Adipocyte (in vitro differentiated cells): ENCODE data around the gene ZNF516.
A peak's percentile ranks its signal among the peaks of the same experiment; 100 is the strongest.

Source experiments
- DNase-seq: peaks from one replicate; pipeline ENCODE4 v3.0.0-alpha.2; 2015; ENCODE audit warnings: low read depth
- H3K27me3 ChIP-seq: replicated peaks from 2 replicates; pipeline ENCODE4 v1.7.0; 2013; ENCODE audit warnings: mild to moderate bottlenecking, low read length, moderate library complexity; ENCODE audit not compliant: control insufficient read depth, insufficient read depth
- H3K36me3 ChIP-seq: 2 replicates; pipeline ENCODE4 v1.7.0; 2013; ENCODE audit warnings: low read length, mild to moderate bottlenecking, moderate library complexity; ENCODE audit not compliant: control insufficient read depth, insufficient read depth, severe bottlenecking
- H3K4me1 ChIP-seq: 2 replicates; pipeline ENCODE4 v1.7.0; 2013; ENCODE audit warnings: mild to moderate bottlenecking, low read length, moderate library complexity; ENCODE audit not compliant: control insufficient read depth, insufficient read depth
- H3K4me3 ChIP-seq: 2 replicates; pipeline ENCODE4 v1.7.0; 2013; ENCODE audit warnings: mild to moderate bottlenecking, low read length, moderate library complexity
- H3K9ac ChIP-seq: 2 replicates; pipeline ENCODE4 v1.7.0; 2013; ENCODE audit warnings: mild to moderate bottlenecking, low read length, moderate library complexity
- H3K9me3 ChIP-seq: 2 replicates; pipeline ENCODE4 v1.7.0; 2013; ENCODE audit warnings: mild to moderate bottlenecking, low read length, moderate library complexity; ENCODE audit not compliant: control insufficient read depth

Gene ZNF516

DNA sequence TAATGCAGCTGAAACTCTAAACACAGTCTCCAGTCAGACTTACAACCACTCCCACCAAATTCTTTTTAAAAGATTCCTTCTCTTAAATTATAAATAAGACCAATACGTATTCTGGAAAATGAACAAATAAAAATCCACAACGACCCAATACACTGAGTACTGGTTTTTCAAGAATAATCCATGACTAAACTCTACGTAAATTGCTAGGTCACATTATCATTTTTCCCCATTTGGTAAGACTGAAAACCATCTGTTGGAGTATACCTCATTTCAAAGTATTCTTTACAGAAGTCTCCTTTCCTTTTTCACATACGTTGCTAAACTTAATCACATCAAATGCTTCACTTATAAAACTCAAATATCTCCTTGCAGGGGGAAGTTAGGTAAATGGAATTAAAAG is 6.0 kb downstream of the ZNF516 start:
- Histone ChIP-seq H3K9me3 (no peaks in the 10 kb centered on the region), H3K9ac (no peak overlapping the region), H3K4me3 (no peak overlapping the region), H3K4me1 (peaks cover 24% of the 10 kb centered on the region), H3K36me3 (no peaks in the 10 kb centered on the region), H3K27me3 (no peaks in the 10 kb centered on the region)
- no peak for DNase-seq

DNA sequence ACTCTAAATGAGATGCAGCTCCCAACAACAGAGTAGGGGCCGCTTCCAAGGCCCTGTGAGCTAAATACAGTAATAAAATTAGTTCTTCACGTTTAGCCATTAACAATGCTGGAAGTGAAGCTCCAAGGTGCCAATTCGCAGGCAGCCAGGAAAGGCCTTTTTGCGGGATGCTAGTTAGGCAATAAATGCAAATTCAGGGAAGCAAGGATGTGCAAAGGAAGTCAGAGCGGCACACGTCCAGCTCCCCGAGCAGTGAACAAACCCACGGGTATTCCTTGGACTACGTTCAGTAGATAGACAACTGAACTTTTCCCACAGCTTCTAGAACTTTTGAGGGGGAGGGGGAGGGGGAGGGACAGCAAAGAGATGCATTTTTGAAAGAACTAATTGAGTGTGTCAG is 6.9 kb downstream of the ZNF516 start:
- peaks cover 24% of the 10 kb centered on the region for H3K4me1 ChIP-seq
- no peak for DNase-seq

DNA sequence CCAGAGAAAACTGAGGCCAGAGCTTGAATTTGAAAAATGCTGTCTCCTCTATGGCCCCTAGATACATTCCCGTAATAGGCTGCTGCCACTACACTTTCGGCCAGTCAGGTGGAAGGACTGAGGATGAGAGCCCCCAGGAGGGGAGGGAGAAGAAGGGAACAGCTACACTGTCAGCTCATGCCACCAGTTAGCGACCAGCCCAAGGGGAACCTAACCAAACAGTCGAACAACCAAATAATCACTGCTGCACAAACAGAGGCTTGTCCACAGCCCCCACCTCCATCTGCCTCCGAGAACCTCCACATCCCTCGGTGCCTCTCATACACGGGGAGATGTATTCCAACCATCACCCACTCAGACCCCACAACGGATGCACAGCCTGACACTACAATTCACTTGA is 7.3 kb downstream of the ZNF516 start:
- Histone ChIP-seq H3K4me3 (no peak overlapping the region), H3K9me3 (no peaks in the 10 kb centered on the region), H3K4me1 (peaks cover 24% of the 10 kb centered on the region), H3K9ac (peak overlapping the region; percentile 2), H3K36me3 (no peaks in the 10 kb centered on the region), H3K27me3 (no peaks in the 10 kb centered on the region)
- no peak for DNase-seq

More for the DNA sequence above, 6.9 kb downstream of the ZNF516 start:
- Histone ChIP-seq H3K27me3 (no peaks in the 10 kb centered on the region), H3K4me3 (no peak overlapping the region), H3K9ac (peak overlapping the region; percentile 2), H3K36me3 (no peaks in the 10 kb centered on the region), H3K9me3 (no peaks in the 10 kb centered on the region)

DNA sequence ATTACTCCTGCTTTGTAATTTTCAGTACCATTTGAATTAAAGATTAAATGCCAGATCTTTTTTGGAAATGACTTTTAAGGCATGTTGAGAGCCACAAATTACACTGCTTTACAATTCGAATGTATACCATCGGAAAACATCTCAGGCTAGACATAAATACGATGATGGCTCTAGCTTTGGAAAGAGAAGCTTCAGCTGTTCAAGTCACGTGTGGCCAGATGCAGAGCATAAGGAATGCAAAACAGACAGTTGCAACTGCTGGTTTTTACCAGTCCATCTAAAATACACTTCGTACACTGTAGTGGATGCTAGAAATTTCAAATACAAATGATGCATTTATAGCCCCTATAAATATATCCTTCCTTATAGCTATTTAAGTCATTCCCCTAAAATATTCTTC is 8.0 kb downstream of the ZNF516 start:
- Histone ChIP-seq H3K36me3 (no peaks in the 10 kb centered on the region), H3K27me3 (no peaks in the 10 kb centered on the region), H3K9me3 (no peaks in the 10 kb centered on the region), H3K4me1 (peaks cover 24% of the 10 kb centered on the region), H3K4me3 (no peak overlapping the region), H3K9ac (no peak overlapping the region)
- no peak for DNase-seq

DNA sequence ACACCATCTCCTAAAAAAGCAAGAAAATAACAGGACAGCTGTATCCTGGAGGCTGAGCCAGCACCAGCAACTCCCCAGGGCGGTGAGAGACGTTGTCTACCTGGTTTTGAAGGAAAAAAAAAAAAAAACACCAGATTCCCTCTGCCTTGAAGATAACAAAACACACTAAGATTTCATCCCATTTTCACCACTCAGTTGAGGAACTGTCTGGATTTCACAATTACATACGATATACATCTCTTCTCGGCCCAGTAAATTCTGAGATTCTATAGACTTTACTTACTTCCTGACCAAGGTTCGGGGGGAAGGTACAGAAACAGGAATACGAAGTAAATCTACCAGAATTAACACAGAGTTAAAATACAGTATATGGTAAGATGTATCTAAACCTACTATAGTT is 8.5 kb downstream of the ZNF516 start:
- Histone ChIP-seq H3K27me3 (no peaks in the 10 kb centered on the region), H3K36me3 (no peaks in the 10 kb centered on the region), H3K9ac (no peak overlapping the region), H3K9me3 (no peaks in the 10 kb centered on the region), H3K4me1 (peaks cover 24% of the 10 kb centered on the region), H3K4me3 (no peak overlapping the region)
- no peak for DNase-seq

DNA sequence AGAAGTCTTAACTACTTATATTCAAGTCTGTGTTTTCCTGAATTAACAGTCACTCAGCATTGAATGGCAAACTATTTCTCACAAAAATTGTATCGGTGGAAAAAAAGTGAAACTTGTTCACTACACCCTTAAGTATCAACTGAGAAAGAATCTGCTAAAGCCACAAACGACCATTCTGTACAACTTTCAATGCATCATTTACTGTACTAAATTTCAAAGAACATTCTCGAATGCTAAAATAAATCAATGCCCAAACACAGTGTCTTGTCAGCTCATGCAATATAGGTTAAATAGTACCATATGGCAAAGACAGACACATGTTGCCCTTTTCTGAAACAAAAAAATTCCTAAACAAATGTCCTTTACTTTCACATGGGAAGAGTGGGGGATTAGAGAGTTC is 9.0 kb downstream of the ZNF516 start:
- Histone ChIP-seq H3K4me3 (no peak overlapping the region), H3K9ac (no peak overlapping the region), H3K4me1 (peaks cover 24% of the 10 kb centered on the region), H3K27me3 (no peaks in the 10 kb centered on the region), H3K9me3 (no peaks in the 10 kb centered on the region), H3K36me3 (no peaks in the 10 kb centered on the region)
- DNase-seq: no peak

DNA sequence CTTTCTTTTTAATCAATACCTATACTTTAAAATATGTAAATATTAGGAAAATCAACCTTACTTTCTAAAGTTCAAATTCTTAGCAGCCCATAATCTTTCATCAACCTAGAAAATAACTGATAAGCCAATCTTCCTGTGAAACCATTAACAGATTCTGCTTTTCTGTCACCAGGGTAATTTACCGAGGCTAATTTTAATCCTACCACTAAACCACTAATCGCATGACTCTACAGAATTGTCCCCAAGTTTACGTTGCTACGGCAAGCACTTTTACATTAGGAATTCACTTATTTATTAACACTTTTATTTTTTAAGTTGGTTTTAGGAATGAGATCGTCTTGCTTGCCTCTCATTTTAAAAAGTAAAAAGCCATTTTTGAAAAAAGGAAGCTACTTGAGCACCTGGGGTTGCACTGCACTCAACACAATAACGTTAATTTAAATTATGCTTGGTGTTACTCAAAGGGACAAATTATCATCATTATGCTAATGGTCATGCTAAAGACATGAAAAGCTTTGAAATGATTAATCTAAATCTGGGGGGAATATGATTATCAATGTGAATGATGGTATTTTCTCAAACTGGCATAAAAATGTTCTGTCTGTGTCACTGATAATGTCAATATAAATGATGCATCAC is 10.2 kb downstream of the ZNF516 start:
- Histone ChIP-seq H3K9me3 (no peaks in the 10 kb centered on the region), H3K27me3 (no peaks in the 10 kb centered on the region), H3K36me3 (no peaks in the 10 kb centered on the region), H3K4me1 (peaks cover 21% of the 10 kb centered on the region), H3K9ac (no peak overlapping the region), H3K4me3 (no peak overlapping the region)
- no peak for DNase-seq

DNA sequence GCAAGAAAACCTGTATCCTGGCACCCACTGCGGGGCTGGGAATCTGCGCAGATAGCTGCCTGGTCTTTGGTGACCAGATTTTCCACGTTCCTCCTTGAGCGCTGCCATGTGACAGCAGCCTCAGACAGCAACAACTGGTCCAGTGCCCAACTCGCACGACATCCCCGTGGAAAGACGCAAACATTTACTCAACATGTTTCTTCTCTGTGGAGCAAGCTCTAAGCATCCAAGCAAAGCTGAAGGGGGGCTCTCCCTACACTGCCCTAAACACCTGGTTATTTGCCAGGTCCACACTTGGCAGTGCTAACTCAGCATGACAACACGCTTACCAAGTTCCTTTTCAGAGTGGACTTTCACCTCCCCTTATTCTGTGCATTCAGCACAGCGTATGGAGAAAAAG is 11.3 kb downstream of the ZNF516 start:
- no peak overlapping the region for H3K4me3 ChIP-seq
- H3K9me3 ChIP-seq: no peaks in the 10 kb centered on the region
- DNase-seq: no peak
- H3K9ac ChIP-seq: no peak overlapping the region
- H3K36me3 ChIP-seq: no peaks in the 10 kb centered on the region
- no peaks in the 10 kb centered on the region for H3K27me3 ChIP-seq
- peaks cover 11% of the 10 kb centered on the region for H3K4me1 ChIP-seq

DNA sequence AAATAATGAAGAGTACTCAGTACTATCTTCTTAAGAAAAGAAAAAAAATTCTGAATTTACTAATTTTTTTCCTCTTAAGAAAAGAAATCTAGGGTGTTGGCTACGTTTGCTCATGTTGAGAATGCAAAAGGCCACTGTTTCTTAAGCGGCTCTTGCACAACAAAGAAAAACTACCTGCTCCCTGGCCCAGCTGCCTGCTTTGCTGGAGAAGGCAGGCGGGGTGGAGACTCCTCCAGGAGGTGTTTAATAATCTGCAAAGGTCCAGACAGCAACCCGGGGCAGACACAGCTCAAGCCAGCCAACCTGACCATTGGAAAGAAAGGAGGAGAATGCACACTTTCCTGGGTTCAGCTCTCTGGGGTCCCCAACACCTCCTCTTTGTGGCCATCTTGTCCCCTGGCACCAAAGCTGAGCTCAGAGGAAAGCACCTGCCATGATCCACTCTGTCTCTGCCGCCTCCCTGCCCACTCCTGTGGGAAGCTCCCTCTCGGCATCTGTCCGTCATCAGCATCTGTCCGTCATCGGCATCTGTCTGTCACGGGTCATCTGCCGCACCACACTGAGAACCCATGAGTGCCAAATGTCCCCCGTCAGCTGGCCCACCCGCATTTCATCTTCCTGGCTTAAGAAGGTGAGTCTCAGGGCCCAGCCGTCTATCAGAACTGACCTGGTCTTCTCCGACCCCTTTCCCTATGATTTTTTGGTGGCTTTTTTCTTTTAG is 11.9 kb downstream of the ZNF516 start:
- DNase-seq: no peak
- H3K4me1 ChIP-seq: peaks cover 5% of the 10 kb centered on the region
- no peaks in the 10 kb centered on the region for H3K27me3 ChIP-seq
- no peaks in the 10 kb centered on the region for H3K9me3 ChIP-seq
- H3K4me3 ChIP-seq: no peak overlapping the region
- no peak overlapping the region for H3K9ac ChIP-seq
- H3K36me3 ChIP-seq: no peaks in the 10 kb centered on the region

DNA sequence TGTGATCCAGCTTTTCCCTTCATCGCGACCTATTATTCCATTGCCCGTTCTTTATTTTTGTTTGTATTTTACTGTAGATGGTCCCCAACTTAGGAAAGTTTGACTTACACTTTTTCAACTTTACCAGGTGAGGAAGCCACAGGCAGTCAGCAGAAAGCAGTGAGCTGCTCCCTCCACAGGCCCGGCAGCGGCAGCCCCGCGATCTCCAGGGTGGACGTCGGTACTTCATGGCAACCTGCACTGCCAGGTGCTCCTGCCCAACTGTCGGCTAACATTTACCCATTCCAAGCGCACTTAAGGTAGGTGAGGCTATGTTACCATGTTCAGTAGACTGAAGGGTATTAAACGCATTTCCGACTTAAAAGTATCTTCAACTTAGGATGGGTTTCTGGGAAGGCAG is 12.8 kb downstream of the ZNF516 start:
- H3K27me3 ChIP-seq: no peaks in the 10 kb centered on the region
- no peaks in the 10 kb centered on the region for H3K36me3 ChIP-seq
- H3K4me3 ChIP-seq: no peak overlapping the region
- no peaks in the 10 kb centered on the region for H3K9me3 ChIP-seq
- no peak overlapping the region for H3K9ac ChIP-seq
- DNase-seq: no peak
- peaks cover 9% of the 10 kb centered on the region for H3K4me1 ChIP-seq

DNA sequence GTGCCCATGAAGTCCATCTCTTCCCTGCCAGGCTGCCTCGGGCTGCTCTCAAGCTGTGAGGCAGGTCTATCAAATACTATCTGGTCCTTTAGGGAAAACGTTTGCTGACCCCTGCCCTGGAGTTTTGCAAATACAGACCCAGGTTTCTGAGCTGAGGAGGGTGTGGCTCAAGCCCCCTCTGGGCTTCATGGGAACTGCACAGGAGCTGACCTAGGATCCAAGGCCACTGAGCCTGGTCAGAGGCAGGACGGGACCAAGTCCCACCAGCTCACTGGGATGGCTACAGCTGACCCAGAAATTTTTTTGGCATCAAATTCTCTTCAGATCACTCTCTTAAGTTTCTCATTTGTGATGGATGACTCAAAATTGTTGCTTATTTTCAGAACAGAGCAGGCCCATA is 14.1 kb downstream of the ZNF516 start:
- Histone ChIP-seq H3K4me1 (peaks cover 19% of the 10 kb centered on the region), H3K36me3 (no peaks in the 10 kb centered on the region), H3K9ac (no peak overlapping the region), H3K27me3 (no peaks in the 10 kb centered on the region), H3K9me3 (no peaks in the 10 kb centered on the region), H3K4me3 (no peak overlapping the region)
- DNase-seq: no peak
